HCT116 (cell line): ENCODE measurements around the gene ESRRB.

Source experiments
- CEBPB ChIP-seq: IDR thresholded peaks from 2 replicates; pipeline ENCODE4 v1.6.1; 2012; ENCODE audit warnings: low read depth
- CTCF ChIP-seq, 3 experiments: fragments of 200-600 bp in 1 of 3; sonication (generic) in 1 of 3; IDR thresholded peaks in 2 of 3; conservative IDR thresholded peaks in 1 of 3; 2 replicates each; pipeline ENCODE4 v1.5.1; 2012 to 2017; ENCODE audit warnings: low read depth in 2 of 3, low read length in 2 of 3, antibody characterized with exemption in 1 of 3, borderline replicate concordance in 1 of 3, control low read depth in 1 of 3, mild to moderate bottlenecking in 1 of 3, mixed read lengths in 1 of 3, mixed run types in 1 of 3, moderate library complexity in 1 of 3; ENCODE audit not compliant: insufficient read depth in 1 of 3
- EZH2 ChIP-seq: fragments of 200-600 bp; sonication (generic); IDR thresholded peaks from 2 replicates; pipeline ENCODE4 v1.6.1; 2017; ENCODE audit warnings: antibody characterized with exemption, mixed run types
- EZH2phosphoT487 ChIP-seq: fragments of 200-600 bp; IDR thresholded peaks from 2 replicates; pipeline ENCODE4 v1.6.1; 2018; ENCODE audit warnings: antibody characterized with exemption, borderline replicate concordance
- MAX ChIP-seq: IDR thresholded peaks from 2 replicates; pipeline ENCODE4 v1.6.1; 2012
- POLR2AphosphoS5 ChIP-seq: IDR thresholded peaks from 2 replicates; pipeline ENCODE4 v1.6.1; 2011; ENCODE audit warnings: mild to moderate bottlenecking, low read depth, low read length, moderate library complexity
- REST ChIP-seq: IDR thresholded peaks from 2 replicates; pipeline ENCODE4 v1.6.1; 2012; ENCODE audit warnings: low read depth

- TF ChIP-seq EZH2phosphoT487: no peak
- no peak for TF ChIP-seq POLR2AphosphoS5
- no peak for TF ChIP-seq CEBPB
- no peak for TF ChIP-seq CTCF (IDR thresholded peaks at IDR 0.05 in 2 of 3, conservative IDR thresholded peaks at IDR 0.05 in 1 of 3; ENCODE audit: borderline replicate concordance in 1 of 3, insufficient read depth in 1 of 3, low read depth in 2 of 3, low read length in 2 of 3)
- no peak for TF ChIP-seq MAX
- TF ChIP-seq REST: no peak
- no peak for TF ChIP-seq EZH2
These were observed 41.6 kb upstream of the ESRRB start for GRCh38 chr14:76334316-76334715.
